Hepatocyte (in vitro differentiated cells): ENCODE data around the gene METRN. TPM values are rescaled to one million over a fixed set of nuclear protein-coding genes. Genes with fewer than 3 reads are reported as not detected.

ENCODE experiments used
- DNase-seq: peaks from one replicate; pipeline ENCODE4 v3.0.0-alpha.2; 2016; ENCODE audit warnings: low spot score
- H2AFZ ChIP-seq: fragments of 200-600 bp; sonication (generic); 2 replicates; pipeline ENCODE4 v1.6.0; 2016; ENCODE audit warnings: antibody characterized with exemption, mild to moderate bottlenecking
- H3K27ac ChIP-seq: fragments of 200-600 bp; sonication (generic); 2 replicates; pipeline ENCODE4 v1.5.1; 2016; ENCODE audit warnings: mild to moderate bottlenecking
- H3K27me3 ChIP-seq: fragments of 200-600 bp; sonication (generic); 2 replicates; pipeline ENCODE4 v1.6.1; 2016
- H3K36me3 ChIP-seq: fragments of 200-600 bp; sonication (generic); replicated peaks from 2 replicates; pipeline ENCODE4 v1.5.1; 2016; ENCODE audit warnings: low read depth; ENCODE audit not compliant: insufficient read depth
- H3K4me1 ChIP-seq: fragments of 200-600 bp; sonication (generic); 2 replicates; pipeline ENCODE4 v1.5.1; 2016; ENCODE audit warnings: mild to moderate bottlenecking, moderate library complexity; ENCODE audit not compliant: insufficient read depth
- H3K4me2 ChIP-seq: fragments of 200-600 bp; sonication (generic); 2 replicates; pipeline ENCODE4 v1.6.0; 2016
- H3K4me3 ChIP-seq: fragments of 200-600 bp; sonication (generic); 2 replicates; pipeline ENCODE4 v1.5.1; 2016; ENCODE audit warnings: mild to moderate bottlenecking
- H3K79me2 ChIP-seq: fragments of 200-600 bp; sonication (generic); 2 replicates; pipeline ENCODE4 v1.6.0; 2017; ENCODE audit warnings: mild to moderate bottlenecking
- H3K9me2 ChIP-seq: fragments of 200-600 bp; sonication (generic); replicated peaks from 2 replicates; pipeline ENCODE4 v1.6.0; 2017; ENCODE audit warnings: mild to moderate bottlenecking; ENCODE audit not compliant: insufficient read depth
- H3K9me3 ChIP-seq: fragments of 200-600 bp; sonication (generic); 2 replicates; pipeline ENCODE4 v1.5.1; 2016; ENCODE audit warnings: low read depth, mild to moderate bottlenecking
- H4K20me1 ChIP-seq: fragments of 200-600 bp; sonication (generic); 2 replicates; pipeline ENCODE4 v1.6.0; 2016; ENCODE audit warnings: mild to moderate bottlenecking; ENCODE audit not compliant: insufficient read depth, poor library complexity, severe bottlenecking
- CTCF ChIP-seq: fragments of 200-600 bp; sonication (generic); IDR thresholded peaks from 2 replicates; pipeline ENCODE4 v1.5.1; 2016; ENCODE audit warnings: antibody characterized with exemption, mild to moderate bottlenecking; ENCODE audit not compliant: poor library complexity
- EZH2 ChIP-seq: fragments of 200-600 bp; sonication (generic); IDR thresholded peaks from 2 replicates; pipeline ENCODE4 v1.6.1; 2016; ENCODE audit warnings: antibody characterized with exemption, mild to moderate bottlenecking, borderline replicate concordance
- EZH2phosphoT487 ChIP-seq: fragments of 200-600 bp; sonication (generic); IDR thresholded peaks from one replicate; pipeline ENCODE4 v1.6.1; 2018; ENCODE audit warnings: antibody characterized with exemption, mild to moderate bottlenecking, low read depth, moderate library complexity; ENCODE audit not compliant: unreplicated experiment, severe bottlenecking
- WGBS: methylation state at CpG from one replicate; pipeline ENCODE4 v1.1.6; 2016; ENCODE audit warnings: low lambda C conversion rate; ENCODE audit errors: missing lambda C conversion rate; 5-methylcytosine and 5-hydroxymethylcytosine counted together
- polyA plus RNA-seq: library from polyadenylated mRNA; unstranded; fragments of >200 nt; fragmentation: Nextera tagmentation; extraction: Ambion mirVana; gene quantifications from 2 replicates; pipeline ENCODE4 v1.2.1, GENCODE V29; 2016
- total RNA-seq: library from RNA; depleted of rRNA; stranded (reverse); fragments of >200 nt; gene quantifications from 2 replicates; pipeline ENCODE4 v1.2.3, GENCODE V29; 2014

The METRN gene
- total and polyA plus RNA-seq, 2 experiments from 2014 or later: 22.7 to 68.1 TPM

GRCh38 chr16:667780-668518, 47.0 kb upstream of the METRN start, which contains the start of gene RHOT2:
Gene RHOT2, plus strand, starts transcription at chr16:668132. Its CDS starts 68 bp downstream, at chr16:668200.
- no peaks in the 10 kb centered on the region for H3K9me3 ChIP-seq
- TF ChIP-seq EZH2: no peak
- TF ChIP-seq CTCF: peak; percentile 83
- H3K4me2 ChIP-seq: peak within 1 kb of the TSS; percentile 96
- H3K4me3 ChIP-seq: peak within 1 kb of the TSS; percentile 92
- no peaks in the 10 kb centered on the region for H3K27me3 ChIP-seq
- peak; percentile 97 for DNase-seq
- under 1% methylated on average over 30 of the region's 78 CpGs for WGBS
- peak within 1 kb of the TSS; percentile 74 for H3K27ac ChIP-seq
- H2AFZ ChIP-seq: peak within 1 kb of the TSS; percentile 86
- H3K4me1 ChIP-seq: peaks cover 4% of the 10 kb centered on the region
- no peaks in the 10 kb centered on the region for H3K36me3 ChIP-seq
- peaks cover 23% of the 10 kb centered on the region for H3K79me2 ChIP-seq
- H3K9me2 ChIP-seq: no peaks in the 10 kb centered on the region
- no peaks in the 10 kb centered on the region for H4K20me1 ChIP-seq

DNA sequence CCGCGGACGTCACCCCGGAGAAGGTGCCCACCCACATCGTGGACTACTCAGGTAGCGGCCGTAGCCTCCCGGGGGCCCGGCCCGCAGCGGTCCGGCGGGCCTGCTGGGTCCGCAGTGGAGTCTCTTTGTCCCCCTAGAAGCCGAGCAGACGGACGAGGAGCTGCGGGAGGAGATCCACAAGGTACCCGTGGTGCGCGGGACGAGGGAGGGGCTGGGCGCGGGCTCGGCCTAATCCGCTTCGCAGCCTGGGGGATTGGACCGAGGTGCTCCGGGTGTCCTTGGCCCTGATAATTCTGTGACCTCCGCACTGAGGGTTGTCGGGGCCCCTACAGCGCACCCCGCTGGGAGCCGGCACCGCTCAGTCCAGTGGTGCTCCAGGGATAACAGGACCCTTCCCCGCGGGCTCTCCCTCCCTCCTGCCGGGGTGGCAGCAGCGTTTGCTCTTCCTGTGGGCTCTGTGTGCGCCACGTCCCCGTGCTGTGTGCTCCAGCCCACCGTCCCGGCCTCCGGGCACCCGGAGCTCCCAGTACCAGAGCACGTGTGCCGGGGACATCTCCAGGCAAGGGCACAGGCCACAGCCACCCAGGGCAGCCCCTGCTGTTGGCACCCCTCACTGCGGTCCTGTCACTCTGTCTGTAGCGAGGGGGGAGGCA, 46.3 kb upstream of the METRN start:
- no peaks in the 10 kb centered on the region for H3K36me3 ChIP-seq
- peak overlapping the region; percentile 84 for H2AFZ ChIP-seq
- peak overlapping the region; percentile 74 for H3K27ac ChIP-seq
- H3K9me2 ChIP-seq: no peaks in the 10 kb centered on the region
- H3K9me3 ChIP-seq: no peaks in the 10 kb centered on the region
- no peak for TF ChIP-seq EZH2phosphoT487
- TF ChIP-seq EZH2: no peak
- no peak for TF ChIP-seq CTCF
- peaks cover 4% of the 10 kb centered on the region for H3K4me1 ChIP-seq
- 17% methylated on average over 42 of the region's 50 CpGs for WGBS
- no peaks in the 10 kb centered on the region for H4K20me1 ChIP-seq
- H3K4me2 ChIP-seq: peak overlapping the region; percentile 96
- peaks cover 23% of the 10 kb centered on the region for H3K79me2 ChIP-seq
- DNase-seq: no peak
- peak overlapping the region; percentile 92 for H3K4me3 ChIP-seq
- H3K27me3 ChIP-seq: no peaks in the 10 kb centered on the region

DNA sequence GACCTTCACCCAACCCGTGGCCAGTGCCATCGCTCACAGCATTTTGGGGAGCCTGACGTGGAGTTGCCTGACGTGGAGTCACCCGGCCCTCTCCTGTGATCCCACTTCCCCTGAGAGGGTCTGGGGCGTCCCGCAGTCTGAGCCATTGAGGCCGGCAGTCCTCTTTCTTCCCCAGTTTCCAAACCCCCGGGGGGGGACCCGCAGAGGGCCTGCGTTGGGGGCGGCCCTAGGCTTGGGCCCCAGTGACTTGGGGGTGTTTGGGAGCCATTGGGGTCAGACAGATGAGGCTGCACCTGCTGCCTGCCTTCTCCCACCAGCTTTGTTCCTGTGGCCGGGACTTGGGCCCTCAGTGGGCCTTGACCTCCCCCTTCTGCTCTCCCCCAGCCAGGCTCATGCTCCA, 45.3 kb upstream of the METRN start:
- no peak overlapping the region for H3K27ac ChIP-seq

More for the DNA sequence above, 45.3 kb upstream of the METRN start:
- WGBS: 99% methylated on average over 13 of the region's 13 CpGs
- no peak for DNase-seq
- Histone ChIP-seq H3K4me1 (peaks cover 4% of the 10 kb centered on the region), H3K79me2 (peaks cover 23% of the 10 kb centered on the region), H3K27me3 (no peaks in the 10 kb centered on the region), H4K20me1 (no peaks in the 10 kb centered on the region), H2AFZ (no peak overlapping the region), H3K9me2 (no peaks in the 10 kb centered on the region), H3K4me3 (no peak overlapping the region), H3K36me3 (no peaks in the 10 kb centered on the region), H3K9me3 (no peaks in the 10 kb centered on the region), H3K4me2 (peak overlapping the region; percentile 96)
- TF ChIP-seq EZH2 (no peak), CTCF (no peak), EZH2phosphoT487 (no peak)
